Activated B cell treated with CpG ODN at 0.5 μM for 24 hours (primary cell): ENCODE data around the gene NDUFA3. TPM values are rescaled to one million over a fixed set of nuclear protein-coding genes. Genes with fewer than 3 reads are reported as not detected.

Experiments
- ATAC-seq: fragments of 200-7000 bp; cut with Tn5 transposase; one replicate; pipeline ENCODE4 v1.10.0; 2021; ENCODE audit warnings: low read depth, mild to moderate bottlenecking, moderate library complexity
- CTCF ChIA-PET: fragments of 350-600 bp; sonication (Branson Sonifier 250); formaldehyde crosslinking; loops from one replicate; lab custom pipeline; 2021; ENCODE audit warnings: antibody characterized with exemption; lab: Charles Lee
- POLR2A ChIA-PET: fragments of 350-600 bp; sonication (Branson Sonifier 250); formaldehyde crosslinking; loops from one replicate; lab custom pipeline; 2021; ENCODE audit warnings: antibody characterized with exemption; lab: Charles Lee
- DNase-seq: peaks from one replicate; pipeline ENCODE4 v3.0.0; 2022
- H3K27ac Mint-ChIP-seq: one replicate; pipeline ENCODE4 v1.8.0; 2020; ENCODE audit warnings: mixed read lengths
- H3K27me3 Mint-ChIP-seq: one replicate; pipeline ENCODE4 v1.8.0; 2021; ENCODE audit warnings: mixed read lengths
- H3K36me3 Mint-ChIP-seq: one replicate; pipeline ENCODE4 v1.8.0; 2021; ENCODE audit warnings: low read depth, mixed read lengths
- H3K4me1 Mint-ChIP-seq: one replicate; pipeline ENCODE4 v1.8.0; 2021; ENCODE audit warnings: mixed read lengths
- H3K4me3 Mint-ChIP-seq: one replicate; pipeline ENCODE4 v1.8.0; 2020; ENCODE audit warnings: mild to moderate bottlenecking, mixed read lengths
- H3K9me3 Mint-ChIP-seq: one replicate; pipeline ENCODE4 v1.8.0; 2020; ENCODE audit warnings: mixed read lengths
- CTCF ChIP-seq: fragments of 200-600 bp; IDR thresholded peaks from one replicate; pipeline ENCODE4 v1.8.0; 2022; ENCODE audit warnings: antibody characterized with exemption, mild to moderate bottlenecking
- intact Hi-C: fragments of 100-400 bp; cut with micrococcal nuclease; formaldehyde crosslinking; loops from one replicate; pipeline ENCODE4 v1.15.1; 2024
- total RNA-seq: library from RNA; stranded (reverse); gene quantifications from 2 replicates; pipeline ENCODE4 v1.2.3, GENCODE V29; 2022

The NDUFA3 gene
- total RNA-seq, 1 donor from 2014 or later: 96.1 TPM

- POLR2A ChIA-PET: interaction anchor here (0.6 kb wide), 2 partner anchors 16 to 58 kb away, joined by 3 read pairs; no protein-coding TSS in a partner anchor
- CTCF ChIA-PET: interaction anchor here (1.0 kb wide), 1 partner anchor 18 kb away, joined by 3 read pairs; the partner anchor contains the start of gene LENG1
- peaks cover 46% of the 10 kb centered on the region for H3K4me1 Mint-ChIP-seq
- peaks cover 66% of the 10 kb centered on the region for H3K36me3 Mint-ChIP-seq
- H3K27me3 Mint-ChIP-seq: no peaks in the 10 kb centered on the region
- intact Hi-C loops: no loop called here
- no peak for ATAC-seq
- DNase-seq: no peak
- H3K4me3 Mint-ChIP-seq: no peak overlapping the region
- no peak for TF ChIP-seq CTCF
- H3K27ac Mint-ChIP-seq: no peak overlapping the region
- no peaks in the 10 kb centered on the region for H3K9me3 Mint-ChIP-seq
Observed at GRCh38 chr19:54141356-54141755, 38.7 kb downstream of the NDUFA3 start.

- Mint-ChIP-seq H3K27ac (no peak overlapping the region), H3K4me3 (no peak overlapping the region), H3K36me3 (peaks cover 75% of the 10 kb centered on the region), H3K27me3 (no peaks in the 10 kb centered on the region), H3K9me3 (no peaks in the 10 kb centered on the region), H3K4me1 (peaks cover 38% of the 10 kb centered on the region)
- TF ChIP-seq CTCF: no peak
- no peak for DNase-seq
- intact Hi-C loops: no loop called here
- ChIA-PET CTCF (interaction anchor here (1.0 kb wide), 1 partner anchor 17 kb away, joined by 3 read pairs; the partner anchor contains the start of gene LENG1), POLR2A (interaction anchor here (0.6 kb wide), 1 partner anchor 15 kb away, joined by 3 read pairs; no protein-coding TSS in a partner anchor)
- ATAC-seq: no peak
Observed at GRCh38 chr19:54142166-54142780, 39.6 kb downstream of the NDUFA3 start.

GRCh38 chr19:54145541-54146158, 43.0 kb downstream of the NDUFA3 start:
- ATAC-seq: no peak
- H3K4me3 Mint-ChIP-seq: no peak overlapping the region
- H3K9me3 Mint-ChIP-seq: no peaks in the 10 kb centered on the region
- no peak overlapping the region for H3K27ac Mint-ChIP-seq
- ChIA-PET POLR2A (no interaction called here), CTCF (no interaction called here)
- no peaks in the 10 kb centered on the region for H3K27me3 Mint-ChIP-seq
- DNase-seq: no peak
- H3K4me1 Mint-ChIP-seq: peaks cover 12% of the 10 kb centered on the region
- H3K36me3 Mint-ChIP-seq: peaks cover 81% of the 10 kb centered on the region
- TF ChIP-seq CTCF: no peak
- intact Hi-C loops: no loop called here

GRCh38 chr19:54147676-54148075, 45.0 kb downstream of the NDUFA3 start:
- no peak for ATAC-seq
- no peak overlapping the region for H3K27ac Mint-ChIP-seq
- no peak for DNase-seq
- no peak for TF ChIP-seq CTCF
- ChIA-PET CTCF (no interaction called here), POLR2A (interaction anchor here (0.7 kb wide), 1 partner anchor 11 kb away, joined by 3 read pairs; no protein-coding TSS in a partner anchor)
- peaks cover 92% of the 10 kb centered on the region for H3K36me3 Mint-ChIP-seq
- peaks cover 1% of the 10 kb centered on the region for H3K4me1 Mint-ChIP-seq
- H3K4me3 Mint-ChIP-seq: no peak overlapping the region
- H3K9me3 Mint-ChIP-seq: no peaks in the 10 kb centered on the region
- no peaks in the 10 kb centered on the region for H3K27me3 Mint-ChIP-seq
- intact Hi-C loops: no loop called here

GRCh38 chr19:54148158-54148557, 45.5 kb downstream of the NDUFA3 start:
- intact Hi-C loops: no loop called here
- H3K27ac Mint-ChIP-seq: no peak overlapping the region
- TF ChIP-seq CTCF: no peak
- ChIA-PET POLR2A (interaction anchor here (0.7 kb wide), 1 partner anchor 11 kb away, joined by 3 read pairs; no protein-coding TSS in a partner anchor), CTCF (no interaction called here)
- H3K9me3 Mint-ChIP-seq: no peaks in the 10 kb centered on the region
- no peak overlapping the region for H3K4me3 Mint-ChIP-seq
- ATAC-seq (no peak), DNase-seq (no peak)
- peaks cover 90% of the 10 kb centered on the region for H3K36me3 Mint-ChIP-seq
- H3K4me1 Mint-ChIP-seq: peaks cover 1% of the 10 kb centered on the region
- no peaks in the 10 kb centered on the region for H3K27me3 Mint-ChIP-seq
